WERI-Rb-1 (cell line): ENCODE results near the gene TMTC3.
"Not testable (repeated sequence)": the region's sequence is repeated elsewhere in the genome, so short reads cannot be mapped to it uniquely, and the experiment has no call there.

Source experiments
- DNase-seq: peaks from one replicate; pipeline ENCODE4 v3.0.0-alpha.2; 2020
- H3K27ac ChIP-seq: fragments of 250-450 bp; sonication (Bioruptor Pico); 2 replicates; pipeline ENCODE4 v1.5.1; 2020; ENCODE audit warnings: mild to moderate bottlenecking, moderate library complexity
- H3K27me3 ChIP-seq: fragments of 250-450 bp; sonication (Bioruptor Pico); 2 replicates; pipeline ENCODE4 v1.5.1; 2021; ENCODE audit warnings: mild to moderate bottlenecking, low read depth, moderate library complexity; ENCODE audit not compliant: insufficient read depth, severe bottlenecking
- H3K36me3 ChIP-seq: fragments of 250-450 bp; sonication (Bioruptor Pico); 2 replicates; pipeline ENCODE4 v1.5.1; 2020; ENCODE audit warnings: mild to moderate bottlenecking, moderate library complexity
- H3K4me3 ChIP-seq: 2 replicates; pipeline ENCODE4 v1.5.1; 2011; ENCODE audit warnings: low read depth, mild to moderate bottlenecking, control low read depth, low read length
- H3K9me3 ChIP-seq: fragments of 250-450 bp; sonication (Bioruptor Pico); 2 replicates; pipeline ENCODE4 v1.5.1; 2021; ENCODE audit warnings: mild to moderate bottlenecking, moderate library complexity; ENCODE audit not compliant: severe bottlenecking
- TF ChIP-seq, protein P1 (sequence below): IDR thresholded peaks from 2 replicates; pipeline ENCODE4 v1.5.1; 2011; ENCODE audit warnings: low read depth, mild to moderate bottlenecking, control low read depth, inconsistent platforms, low read length

TMTC3 gene

GRCh38 chr12:88113871-88114270, 28.2 kb upstream of the TMTC3 start:
- TF ChIP-seq, protein P1, sequence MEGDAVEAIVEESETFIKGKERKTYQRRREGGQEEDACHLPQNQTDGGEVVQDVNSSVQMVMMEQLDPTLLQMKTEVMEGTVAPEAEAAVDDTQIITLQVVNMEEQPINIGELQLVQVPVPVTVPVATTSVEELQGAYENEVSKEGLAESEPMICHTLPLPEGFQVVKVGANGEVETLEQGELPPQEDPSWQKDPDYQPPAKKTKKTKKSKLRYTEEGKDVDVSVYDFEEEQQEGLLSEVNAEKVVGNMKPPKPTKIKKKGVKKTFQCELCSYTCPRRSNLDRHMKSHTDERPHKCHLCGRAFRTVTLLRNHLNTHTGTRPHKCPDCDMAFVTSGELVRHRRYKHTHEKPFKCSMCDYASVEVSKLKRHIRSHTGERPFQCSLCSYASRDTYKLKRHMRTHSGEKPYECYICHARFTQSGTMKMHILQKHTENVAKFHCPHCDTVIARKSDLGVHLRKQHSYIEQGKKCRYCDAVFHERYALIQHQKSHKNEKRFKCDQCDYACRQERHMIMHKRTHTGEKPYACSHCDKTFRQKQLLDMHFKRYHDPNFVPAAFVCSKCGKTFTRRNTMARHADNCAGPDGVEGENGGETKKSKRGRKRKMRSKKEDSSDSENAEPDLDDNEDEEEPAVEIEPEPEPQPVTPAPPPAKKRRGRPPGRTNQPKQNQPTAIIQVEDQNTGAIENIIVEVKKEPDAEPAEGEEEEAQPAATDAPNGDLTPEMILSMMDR: no peak
- H3K27ac ChIP-seq: no peak overlapping the region
- H3K4me3 ChIP-seq: no peak overlapping the region
- H3K27me3 ChIP-seq: no peaks in the 10 kb centered on the region
- peaks cover 19% of the 10 kb centered on the region for H3K36me3 ChIP-seq
- DNase-seq: no peak
- no peaks in the 10 kb centered on the region for H3K9me3 ChIP-seq

GRCh38 chr12:88122666-88123065, 19.4 kb upstream of the TMTC3 start:
- Histone ChIP-seq H3K27ac (no peak overlapping the region), H3K4me3 (no peak overlapping the region), H3K9me3 (no peaks in the 10 kb centered on the region), H3K36me3 (peaks cover 19% of the 10 kb centered on the region), H3K27me3 (no peaks in the 10 kb centered on the region)
- no peak for DNase-seq
- TF ChIP-seq, protein P1: no peak

GRCh38 chr12:88127099-88127498, 15.0 kb upstream of the TMTC3 start:
- DNase-seq: no peak
- Histone ChIP-seq H3K27ac (no peak overlapping the region), H3K36me3 (peaks cover 12% of the 10 kb centered on the region), H3K9me3 (no peaks in the 10 kb centered on the region), H3K4me3 (no peak overlapping the region), H3K27me3 (no peaks in the 10 kb centered on the region)
- TF ChIP-seq, protein P1: no peak

GRCh38 chr12:88127855-88128254, 14.3 kb upstream of the TMTC3 start:
- Histone ChIP-seq H3K27me3 (no peaks in the 10 kb centered on the region), H3K9me3 (no peaks in the 10 kb centered on the region), H3K4me3 (no peak overlapping the region), H3K36me3 (peaks cover 12% of the 10 kb centered on the region), H3K27ac (no peak overlapping the region)
- TF ChIP-seq, protein P1: no peak
- DNase-seq: no peak

GRCh38 chr12:88132392-88132791, 9.7 kb upstream of the TMTC3 start:
- TF ChIP-seq, protein P1: no peak
- no peaks in the 10 kb centered on the region for H3K9me3 ChIP-seq
- no peak for DNase-seq
- no peak overlapping the region for H3K4me3 ChIP-seq
- peaks cover 11% of the 10 kb centered on the region for H3K36me3 ChIP-seq
- no peaks in the 10 kb centered on the region for H3K27me3 ChIP-seq
- no peak overlapping the region for H3K27ac ChIP-seq

DNA sequence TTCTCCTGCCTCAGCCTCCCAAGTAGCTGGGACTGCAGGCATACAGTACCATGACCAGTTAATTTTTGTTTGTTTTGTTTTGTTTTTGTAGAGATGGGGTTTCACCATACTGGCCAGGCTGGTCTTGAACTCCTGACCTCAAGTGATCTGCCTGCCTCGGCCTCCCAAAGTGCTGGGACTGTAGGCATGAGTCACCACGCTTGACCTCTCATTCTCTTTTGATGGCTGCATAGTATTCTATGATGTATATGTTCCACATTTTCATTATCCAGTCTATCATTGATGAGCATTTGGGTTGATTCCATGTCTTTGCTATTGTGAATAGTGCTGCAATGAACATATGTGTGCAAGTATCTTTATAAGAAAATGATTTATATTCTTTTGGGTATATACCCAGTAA, 8.9 kb upstream of the TMTC3 start:
- DNase-seq, H3K4me3 ChIP-seq, H3K27ac ChIP-seq, H3K27me3 ChIP-seq, H3K9me3 ChIP-seq: not testable (repeated sequence)
- peaks cover 11% of the 10 kb centered on the region for H3K36me3 ChIP-seq

DNA sequence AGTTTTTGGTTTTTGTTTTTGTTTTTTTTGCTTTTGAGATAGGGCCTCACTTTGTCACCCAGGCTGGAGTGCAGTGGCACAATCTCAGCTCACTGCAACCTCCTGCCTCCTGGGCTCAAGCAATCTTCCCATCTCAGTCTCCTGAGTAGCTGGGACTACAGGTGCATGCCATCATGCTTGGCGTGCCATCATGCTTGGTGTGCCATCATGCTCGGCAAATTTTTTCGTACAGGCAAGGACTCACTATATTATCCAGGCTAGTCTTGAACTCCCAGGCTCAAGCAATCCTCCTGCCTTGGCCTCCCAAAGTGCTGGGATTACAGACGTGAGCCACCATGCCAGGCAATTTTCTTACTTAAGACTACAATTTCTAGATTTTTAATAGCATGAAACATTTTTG, 2.4 kb upstream of the TMTC3 start:
- not testable (repeated sequence) for H3K27me3 ChIP-seq, H3K9me3 ChIP-seq, DNase-seq, H3K27ac ChIP-seq, H3K4me3 ChIP-seq, H3K36me3 ChIP-seq
